Thoracic aorta (tissue), 2 donors: ENCODE data around the gene ANKRD27. TPM values are rescaled to one million over a fixed set of nuclear protein-coding genes. Genes with fewer than 3 reads are reported as not detected.
A peak's percentile ranks its signal among the peaks of the same experiment; 100 is the strongest.

Experiments
- ATAC-seq: fragments of 150-250 bp; one replicate; pipeline ENCODE4 v1.8.0; 2017; ENCODE audit warnings: low read depth; ENCODE audit not compliant: insufficient number of reproducible peaks, low FRiP score
- DNase-seq: peaks from one replicate; pipeline ENCODE4 v3.0.0-alpha.2; 2020; ENCODE audit warnings: low spot score
- H3K27ac ChIP-seq, 2 donors: fragments of 200-600 bp; sonication (generic); 1 replicate in 1 of 2; 2 replicates in 1 of 2; pipeline ENCODE4 v1.5.1; 2016; ENCODE audit warnings: mild to moderate bottlenecking in 2 of 2, moderate library complexity in 2 of 2
- H3K27me3 ChIP-seq: fragments of 200-600 bp; sonication (generic); replicated peaks from 2 replicates; pipeline ENCODE4 v1.6.0; 2016; ENCODE audit warnings: mild to moderate bottlenecking; ENCODE audit not compliant: insufficient read depth
- H3K36me3 ChIP-seq: fragments of 200-600 bp; sonication (generic); one replicate; pipeline ENCODE4 v1.5.1; 2016
- H3K4me1 ChIP-seq, 2 donors: fragments of 200-600 bp; sonication (generic); 1 replicate in 1 of 2; 2 replicates in 1 of 2; pipeline versions ENCODE4 v1.5.1 to v1.6.0; 2016; ENCODE audit warnings: low read depth in 2 of 2, mild to moderate bottlenecking in 1 of 2; ENCODE audit not compliant: control insufficient read depth in 1 of 2
- H3K4me3 ChIP-seq: fragments of 200-600 bp; sonication (generic); 2 replicates; pipeline ENCODE4 v1.5.1; 2016; ENCODE audit warnings: mild to moderate bottlenecking
- H3K9me3 ChIP-seq: fragments of 200-600 bp; sonication (generic); 2 replicates; pipeline ENCODE4 v1.5.1; 2016
- total RNA-seq, 2 donors: library from RNA; depleted of rRNA; stranded (reverse); fragments of >200 nt; gene quantifications; one replicate each; pipeline versions ENCODE4 v1.1.0 to v1.2.3, GENCODE V29; 2016
- TF ChIP-seq, protein P1 (sequence below): fragments of 200-600 bp; sonication (generic); IDR thresholded peaks from one replicate; pipeline ENCODE4 v1.5.1; 2019; ENCODE audit warnings: antibody characterized with exemption

ANKRD27 gene
- total RNA-seq = 10 to 100 TPM; 26.8 to 33.8 TPM

DNA sequence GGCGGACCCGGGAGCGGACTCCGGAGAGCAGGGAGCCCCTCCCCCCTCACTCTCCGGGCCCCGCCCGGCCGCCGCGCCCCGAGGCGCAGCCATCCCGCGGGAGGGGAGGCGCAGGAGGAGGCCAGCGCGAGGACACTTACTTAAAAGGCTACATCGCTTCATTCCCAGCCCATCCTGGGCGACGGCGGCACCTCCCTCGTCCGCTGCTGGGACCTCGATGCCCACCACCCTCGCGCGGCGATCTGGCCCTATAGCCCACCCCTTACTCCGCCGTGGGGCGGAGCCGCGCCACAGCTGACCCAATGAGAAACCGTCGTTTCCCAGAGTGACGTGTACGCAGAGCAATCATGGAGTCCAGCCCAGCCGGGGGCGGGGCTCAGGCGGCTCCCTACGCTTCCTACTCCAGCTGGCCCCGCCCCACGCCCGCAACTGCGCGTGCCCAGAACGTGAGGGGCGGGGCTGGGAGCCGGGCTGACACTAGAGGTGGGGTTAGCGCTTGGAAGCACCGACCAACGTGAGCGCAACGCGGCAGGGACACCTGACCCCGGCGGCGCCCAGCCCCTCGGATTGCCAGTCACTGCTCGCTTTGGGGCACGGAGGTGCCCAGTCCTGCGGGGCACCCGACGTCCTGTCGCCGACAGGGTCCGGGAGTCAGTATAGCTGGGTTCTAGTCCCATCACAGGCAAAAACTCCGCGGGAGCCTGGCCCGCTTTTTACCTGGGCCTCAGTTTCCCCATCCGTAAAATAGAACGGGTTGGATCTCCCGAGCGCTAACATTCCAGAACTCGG is at the start of gene ANKRD27:
Gene ANKRD27 (minus strand): TSS at position 250 of the 789 bp plus-strand sequence. CDS start 16,165 bp downstream, outside the sequence.
- H3K27me3 ChIP-seq = no peaks in the 10 kb centered on the region
- H3K27ac ChIP-seq = peak within 1 kb of the TSS in 1 of 2 donors; percentile 57
- ATAC-seq = peak; percentile 97
- H3K4me1 ChIP-seq = peaks cover 9 to 31% of the 10 kb centered on the region in 2 donors
- no peaks in the 10 kb centered on the region for H3K9me3 ChIP-seq
- DNase-seq = peak; percentile 90
- peak within 1 kb of the TSS; percentile 92 for H3K4me3 ChIP-seq
- TF ChIP-seq, protein P1, sequence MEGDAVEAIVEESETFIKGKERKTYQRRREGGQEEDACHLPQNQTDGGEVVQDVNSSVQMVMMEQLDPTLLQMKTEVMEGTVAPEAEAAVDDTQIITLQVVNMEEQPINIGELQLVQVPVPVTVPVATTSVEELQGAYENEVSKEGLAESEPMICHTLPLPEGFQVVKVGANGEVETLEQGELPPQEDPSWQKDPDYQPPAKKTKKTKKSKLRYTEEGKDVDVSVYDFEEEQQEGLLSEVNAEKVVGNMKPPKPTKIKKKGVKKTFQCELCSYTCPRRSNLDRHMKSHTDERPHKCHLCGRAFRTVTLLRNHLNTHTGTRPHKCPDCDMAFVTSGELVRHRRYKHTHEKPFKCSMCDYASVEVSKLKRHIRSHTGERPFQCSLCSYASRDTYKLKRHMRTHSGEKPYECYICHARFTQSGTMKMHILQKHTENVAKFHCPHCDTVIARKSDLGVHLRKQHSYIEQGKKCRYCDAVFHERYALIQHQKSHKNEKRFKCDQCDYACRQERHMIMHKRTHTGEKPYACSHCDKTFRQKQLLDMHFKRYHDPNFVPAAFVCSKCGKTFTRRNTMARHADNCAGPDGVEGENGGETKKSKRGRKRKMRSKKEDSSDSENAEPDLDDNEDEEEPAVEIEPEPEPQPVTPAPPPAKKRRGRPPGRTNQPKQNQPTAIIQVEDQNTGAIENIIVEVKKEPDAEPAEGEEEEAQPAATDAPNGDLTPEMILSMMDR = no peak
- no peaks in the 10 kb centered on the region for H3K36me3 ChIP-seq

DNA sequence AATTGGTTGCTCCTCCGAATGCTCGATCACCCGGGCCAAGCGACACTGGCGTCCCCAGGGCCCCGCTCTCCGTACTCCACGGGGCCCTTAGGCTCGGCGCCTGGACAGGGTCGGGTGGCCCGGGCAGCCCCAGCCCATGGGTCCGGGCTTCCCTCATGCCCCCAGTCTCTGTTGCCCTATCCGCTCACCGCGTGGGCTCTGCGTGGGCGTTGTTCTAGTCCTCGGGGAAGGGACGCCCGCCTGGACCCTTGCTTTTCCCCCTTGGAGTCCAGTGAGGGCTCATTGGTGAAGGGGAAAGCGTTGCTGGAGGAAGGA is 45.9 kb upstream of the ANKRD27 start:
- TF ChIP-seq, protein P1 = no peak
- DNase-seq (no peak), ATAC-seq (no peak)
- H3K4me1 ChIP-seq = no peaks in the 10 kb centered on the region
- H3K36me3 ChIP-seq = no peaks in the 10 kb centered on the region
- no peaks in the 10 kb centered on the region for H3K27me3 ChIP-seq
- no peaks in the 10 kb centered on the region for H3K9me3 ChIP-seq
- H3K27ac ChIP-seq = no peak overlapping the region
- H3K4me3 ChIP-seq = no peak overlapping the region

DNA sequence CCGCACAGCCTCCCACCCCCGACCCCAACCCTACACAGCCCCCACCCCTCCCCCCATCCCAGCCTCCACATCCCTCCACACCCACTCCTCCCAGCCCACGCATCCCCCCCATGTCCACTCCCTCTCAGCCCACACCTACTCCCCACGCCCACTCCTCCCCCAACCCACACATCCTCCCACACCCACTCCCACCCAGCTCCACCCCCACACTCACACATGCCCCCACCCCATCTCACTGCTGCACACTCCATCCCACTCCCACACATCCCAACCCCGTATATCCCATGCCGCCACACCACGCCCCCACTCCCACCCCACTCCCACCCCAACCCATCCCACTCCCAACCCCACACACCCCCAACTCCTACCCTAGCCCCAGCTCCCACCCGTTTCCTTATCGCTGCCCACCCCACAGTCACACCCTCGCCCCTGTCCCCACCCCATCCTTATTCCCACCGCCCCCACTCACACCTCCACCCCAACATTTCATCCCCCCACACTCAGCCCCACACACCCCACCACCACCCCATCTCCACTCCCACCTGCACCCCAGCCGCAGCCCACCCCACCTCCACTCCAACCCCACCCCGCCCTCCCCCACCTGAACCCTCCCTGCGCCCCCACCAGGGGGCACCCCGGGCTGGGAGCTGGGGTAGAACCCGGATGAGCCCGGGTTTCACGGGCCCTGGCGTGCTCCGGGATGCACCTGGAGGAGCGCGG is 45.4 kb upstream of the ANKRD27 start:
- TF ChIP-seq, protein P1 = no peak
- DNase-seq (no peak), ATAC-seq (no peak)
- Histone ChIP-seq H3K27me3 (no peaks in the 10 kb centered on the region), H3K27ac (no peak overlapping the region), H3K36me3 (no peaks in the 10 kb centered on the region), H3K4me3 (no peak overlapping the region), H3K4me1 (no peaks in the 10 kb centered on the region), H3K9me3 (no peaks in the 10 kb centered on the region)

DNA sequence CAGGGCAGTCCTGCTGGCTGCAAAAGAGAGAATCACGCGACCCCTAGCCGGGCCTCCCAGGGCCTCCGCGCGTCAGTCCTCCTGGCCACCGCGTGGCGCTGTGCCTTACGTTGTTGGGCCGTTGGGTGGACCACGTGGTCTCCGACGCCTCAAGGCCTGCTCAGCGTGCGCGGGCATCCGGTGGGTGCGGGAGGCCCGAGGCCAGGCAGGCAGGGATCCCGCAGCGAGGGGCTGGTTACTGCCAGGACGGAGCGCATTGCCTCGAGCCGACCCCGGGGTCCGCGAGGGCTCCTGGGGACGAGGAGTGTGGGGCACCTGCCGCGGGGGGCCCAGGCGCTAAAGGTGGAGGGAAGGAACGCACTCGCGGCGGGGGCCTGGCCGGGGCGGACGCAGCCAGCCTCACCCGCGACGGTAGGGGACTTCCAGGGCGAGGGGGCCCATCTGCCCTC is 44.7 kb upstream of the ANKRD27 start, which contains the start of gene TDRD12:
Gene TDRD12 (plus strand): TSS at position 157 of the 449 bp plus-strand sequence. CDS start 306 bp downstream, outside the sequence.
- Histone ChIP-seq H3K4me3 (no peak within 1 kb of the TSS), H3K27me3 (no peaks in the 10 kb centered on the region)
- ATAC-seq = no peak

DNA sequence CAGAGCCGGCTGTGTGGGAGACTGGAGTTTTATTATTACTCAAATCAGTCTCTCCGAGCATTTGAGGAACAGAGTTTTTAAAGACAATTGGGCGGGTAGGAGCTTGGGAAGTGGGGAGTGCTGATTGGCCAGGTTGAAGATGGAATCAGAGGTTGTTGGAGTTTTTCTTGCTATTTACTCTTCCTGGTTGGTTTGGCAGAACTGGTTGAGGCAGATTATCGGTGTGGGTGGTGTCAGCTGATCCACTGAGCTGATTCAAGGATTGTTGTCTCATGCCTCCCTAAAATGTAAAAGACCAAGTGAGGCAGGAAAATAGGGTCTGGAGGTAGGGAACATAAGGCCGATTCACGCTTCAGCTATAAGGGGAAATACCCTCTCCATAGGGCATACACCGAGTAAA is 43.3 kb upstream of the ANKRD27 start:
- ATAC-seq (no peak), DNase-seq (no peak)
- H3K27ac ChIP-seq = no peak overlapping the region
- H3K4me3 ChIP-seq = no peak overlapping the region
- no peaks in the 10 kb centered on the region for H3K4me1 ChIP-seq
- peaks cover 4% of the 10 kb centered on the region for H3K36me3 ChIP-seq
- H3K9me3 ChIP-seq = no peaks in the 10 kb centered on the region
- no peaks in the 10 kb centered on the region for H3K27me3 ChIP-seq
- TF ChIP-seq, protein P1 = no peak

More for the DNA sequence above, 44.7 kb upstream of the ANKRD27 start, which contains the start of gene TDRD12:
- Histone ChIP-seq H3K9me3 (no peaks in the 10 kb centered on the region), H3K36me3 (no peaks in the 10 kb centered on the region), H3K4me1 (no peaks in the 10 kb centered on the region), H3K27ac (no peak within 1 kb of the TSS)
- TF ChIP-seq, protein P1 = no peak
- no peak for DNase-seq
